ENCODE results near the gene TBC1D10A. TPM values are rescaled to one million over a fixed set of nuclear protein-coding genes. Genes with fewer than 3 reads are reported as not detected.

TBC1D10A gene
- total and polyA plus RNA-seq, 2 experiments from 2014 or later: 3.3 to 8.8 TPM

DNA sequence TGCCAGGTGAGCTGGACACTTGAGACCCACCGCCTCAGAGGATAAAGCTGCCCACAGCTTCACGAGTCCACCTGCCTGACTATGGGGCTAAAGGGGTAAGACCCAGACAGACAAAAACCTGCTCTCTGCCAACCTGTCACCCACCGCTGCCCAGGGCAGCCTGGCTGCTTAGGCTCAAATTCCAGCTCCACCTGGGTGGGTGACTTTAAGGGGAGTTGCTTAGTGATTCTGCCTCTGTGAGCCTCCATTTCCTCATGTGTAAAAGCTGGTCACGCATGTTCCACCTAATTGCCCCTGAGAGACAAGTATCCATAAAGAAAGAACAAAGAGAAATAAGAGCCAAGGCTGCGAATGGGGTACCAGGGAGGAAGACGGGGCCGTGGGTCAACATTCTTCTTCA, 33.7 kb downstream of the TBC1D10A start:
- no peak overlapping the region for H3K27ac Mint-ChIP-seq
- Histone ChIP-seq H3K4me3 (no peak overlapping the region), H3K36me3 (ENCODE audit: insufficient read depth) (no peaks in the 10 kb centered on the region), H2AFZ (no peak overlapping the region), H3K9me2 (ENCODE audit: insufficient read depth) (no peaks in the 10 kb centered on the region), H3K27ac (ENCODE audit: low read depth) (no peak overlapping the region), H4K20me1 (replicated peaks; ENCODE audit: insufficient read depth) (no peaks in the 10 kb centered on the region), H3K79me2 (replicated peaks; ENCODE audit: insufficient read depth) (no peaks in the 10 kb centered on the region), H3K27me3 (ENCODE audit: insufficient read depth) (peaks cover 7% of the 10 kb centered on the region; the same call in 1 of the 2 replicates), H3K4me1 (ENCODE audit: insufficient read depth) (peaks cover 14% of the 10 kb centered on the region; the same call in 1 of the 2 replicates), H3K4me2 (no peak overlapping the region), H3F3A (replicated peaks; ENCODE audit: low read depth) (peaks cover 5% of the 10 kb centered on the region; the same call in 1 of the 2 replicates)
- TF ChIP-seq, protein P1, sequence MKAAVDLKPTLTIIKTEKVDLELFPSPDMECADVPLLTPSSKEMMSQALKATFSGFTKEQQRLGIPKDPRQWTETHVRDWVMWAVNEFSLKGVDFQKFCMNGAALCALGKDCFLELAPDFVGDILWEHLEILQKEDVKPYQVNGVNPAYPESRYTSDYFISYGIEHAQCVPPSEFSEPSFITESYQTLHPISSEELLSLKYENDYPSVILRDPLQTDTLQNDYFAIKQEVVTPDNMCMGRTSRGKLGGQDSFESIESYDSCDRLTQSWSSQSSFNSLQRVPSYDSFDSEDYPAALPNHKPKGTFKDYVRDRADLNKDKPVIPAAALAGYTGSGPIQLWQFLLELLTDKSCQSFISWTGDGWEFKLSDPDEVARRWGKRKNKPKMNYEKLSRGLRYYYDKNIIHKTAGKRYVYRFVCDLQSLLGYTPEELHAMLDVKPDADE (IDR thresholded peaks at IDR 0.05): no peak
- no peak for TF ChIP-seq ZNF114 (CRISPR knock-in tag; IDR thresholded peaks at IDR 0.05)
- no peak for TF ChIP-seq STAT1 (IDR thresholded peaks at IDR 0.05; ENCODE audit: unreplicated experiment)
- TF ChIP-seq POLR2AphosphoS5 (IDR thresholded peaks at IDR 0.05; ENCODE audit: low read depth): no peak
- TF ChIP-seq EZH2phosphoT487 (IDR thresholded peaks at IDR 0.05; ENCODE audit: unreplicated experiment): no peak
- TF ChIP-seq ZNF331 (CRISPR knock-in tag; IDR thresholded peaks at IDR 0.05; ENCODE audit: low read depth): no peak
- no peak for TF ChIP-seq EZH2 (IDR thresholded peaks at IDR 0.05; ENCODE audit: low read depth, unreplicated experiment)
- TF ChIP-seq, protein P2, sequence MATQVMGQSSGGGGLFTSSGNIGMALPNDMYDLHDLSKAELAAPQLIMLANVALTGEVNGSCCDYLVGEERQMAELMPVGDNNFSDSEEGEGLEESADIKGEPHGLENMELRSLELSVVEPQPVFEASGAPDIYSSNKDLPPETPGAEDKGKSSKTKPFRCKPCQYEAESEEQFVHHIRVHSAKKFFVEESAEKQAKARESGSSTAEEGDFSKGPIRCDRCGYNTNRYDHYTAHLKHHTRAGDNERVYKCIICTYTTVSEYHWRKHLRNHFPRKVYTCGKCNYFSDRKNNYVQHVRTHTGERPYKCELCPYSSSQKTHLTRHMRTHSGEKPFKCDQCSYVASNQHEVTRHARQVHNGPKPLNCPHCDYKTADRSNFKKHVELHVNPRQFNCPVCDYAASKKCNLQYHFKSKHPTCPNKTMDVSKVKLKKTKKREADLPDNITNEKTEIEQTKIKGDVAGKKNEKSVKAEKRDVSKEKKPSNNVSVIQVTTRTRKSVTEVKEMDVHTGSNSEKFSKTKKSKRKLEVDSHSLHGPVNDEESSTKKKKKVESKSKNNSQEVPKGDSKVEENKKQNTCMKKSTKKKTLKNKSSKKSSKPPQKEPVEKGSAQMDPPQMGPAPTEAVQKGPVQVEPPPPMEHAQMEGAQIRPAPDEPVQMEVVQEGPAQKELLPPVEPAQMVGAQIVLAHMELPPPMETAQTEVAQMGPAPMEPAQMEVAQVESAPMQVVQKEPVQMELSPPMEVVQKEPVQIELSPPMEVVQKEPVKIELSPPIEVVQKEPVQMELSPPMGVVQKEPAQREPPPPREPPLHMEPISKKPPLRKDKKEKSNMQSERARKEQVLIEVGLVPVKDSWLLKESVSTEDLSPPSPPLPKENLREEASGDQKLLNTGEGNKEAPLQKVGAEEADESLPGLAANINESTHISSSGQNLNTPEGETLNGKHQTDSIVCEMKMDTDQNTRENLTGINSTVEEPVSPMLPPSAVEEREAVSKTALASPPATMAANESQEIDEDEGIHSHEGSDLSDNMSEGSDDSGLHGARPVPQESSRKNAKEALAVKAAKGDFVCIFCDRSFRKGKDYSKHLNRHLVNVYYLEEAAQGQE (IDR thresholded peaks at IDR 0.05; ENCODE audit: unreplicated experiment): no peak
- TF ChIP-seq, protein P3, sequence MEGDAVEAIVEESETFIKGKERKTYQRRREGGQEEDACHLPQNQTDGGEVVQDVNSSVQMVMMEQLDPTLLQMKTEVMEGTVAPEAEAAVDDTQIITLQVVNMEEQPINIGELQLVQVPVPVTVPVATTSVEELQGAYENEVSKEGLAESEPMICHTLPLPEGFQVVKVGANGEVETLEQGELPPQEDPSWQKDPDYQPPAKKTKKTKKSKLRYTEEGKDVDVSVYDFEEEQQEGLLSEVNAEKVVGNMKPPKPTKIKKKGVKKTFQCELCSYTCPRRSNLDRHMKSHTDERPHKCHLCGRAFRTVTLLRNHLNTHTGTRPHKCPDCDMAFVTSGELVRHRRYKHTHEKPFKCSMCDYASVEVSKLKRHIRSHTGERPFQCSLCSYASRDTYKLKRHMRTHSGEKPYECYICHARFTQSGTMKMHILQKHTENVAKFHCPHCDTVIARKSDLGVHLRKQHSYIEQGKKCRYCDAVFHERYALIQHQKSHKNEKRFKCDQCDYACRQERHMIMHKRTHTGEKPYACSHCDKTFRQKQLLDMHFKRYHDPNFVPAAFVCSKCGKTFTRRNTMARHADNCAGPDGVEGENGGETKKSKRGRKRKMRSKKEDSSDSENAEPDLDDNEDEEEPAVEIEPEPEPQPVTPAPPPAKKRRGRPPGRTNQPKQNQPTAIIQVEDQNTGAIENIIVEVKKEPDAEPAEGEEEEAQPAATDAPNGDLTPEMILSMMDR (conservative IDR thresholded peaks at IDR 0.05; ENCODE audit: low read depth in 2 of 2): no peak
- no peak for TF ChIP-seq CREB1 (CRISPR knock-in tag; IDR thresholded peaks at IDR 0.05; ENCODE audit: low read depth)
- TF ChIP-seq NANOG (IDR thresholded peaks at IDR 0.05; ENCODE audit: borderline replicate concordance): no peak
- TF ChIP-seq, protein P4, sequence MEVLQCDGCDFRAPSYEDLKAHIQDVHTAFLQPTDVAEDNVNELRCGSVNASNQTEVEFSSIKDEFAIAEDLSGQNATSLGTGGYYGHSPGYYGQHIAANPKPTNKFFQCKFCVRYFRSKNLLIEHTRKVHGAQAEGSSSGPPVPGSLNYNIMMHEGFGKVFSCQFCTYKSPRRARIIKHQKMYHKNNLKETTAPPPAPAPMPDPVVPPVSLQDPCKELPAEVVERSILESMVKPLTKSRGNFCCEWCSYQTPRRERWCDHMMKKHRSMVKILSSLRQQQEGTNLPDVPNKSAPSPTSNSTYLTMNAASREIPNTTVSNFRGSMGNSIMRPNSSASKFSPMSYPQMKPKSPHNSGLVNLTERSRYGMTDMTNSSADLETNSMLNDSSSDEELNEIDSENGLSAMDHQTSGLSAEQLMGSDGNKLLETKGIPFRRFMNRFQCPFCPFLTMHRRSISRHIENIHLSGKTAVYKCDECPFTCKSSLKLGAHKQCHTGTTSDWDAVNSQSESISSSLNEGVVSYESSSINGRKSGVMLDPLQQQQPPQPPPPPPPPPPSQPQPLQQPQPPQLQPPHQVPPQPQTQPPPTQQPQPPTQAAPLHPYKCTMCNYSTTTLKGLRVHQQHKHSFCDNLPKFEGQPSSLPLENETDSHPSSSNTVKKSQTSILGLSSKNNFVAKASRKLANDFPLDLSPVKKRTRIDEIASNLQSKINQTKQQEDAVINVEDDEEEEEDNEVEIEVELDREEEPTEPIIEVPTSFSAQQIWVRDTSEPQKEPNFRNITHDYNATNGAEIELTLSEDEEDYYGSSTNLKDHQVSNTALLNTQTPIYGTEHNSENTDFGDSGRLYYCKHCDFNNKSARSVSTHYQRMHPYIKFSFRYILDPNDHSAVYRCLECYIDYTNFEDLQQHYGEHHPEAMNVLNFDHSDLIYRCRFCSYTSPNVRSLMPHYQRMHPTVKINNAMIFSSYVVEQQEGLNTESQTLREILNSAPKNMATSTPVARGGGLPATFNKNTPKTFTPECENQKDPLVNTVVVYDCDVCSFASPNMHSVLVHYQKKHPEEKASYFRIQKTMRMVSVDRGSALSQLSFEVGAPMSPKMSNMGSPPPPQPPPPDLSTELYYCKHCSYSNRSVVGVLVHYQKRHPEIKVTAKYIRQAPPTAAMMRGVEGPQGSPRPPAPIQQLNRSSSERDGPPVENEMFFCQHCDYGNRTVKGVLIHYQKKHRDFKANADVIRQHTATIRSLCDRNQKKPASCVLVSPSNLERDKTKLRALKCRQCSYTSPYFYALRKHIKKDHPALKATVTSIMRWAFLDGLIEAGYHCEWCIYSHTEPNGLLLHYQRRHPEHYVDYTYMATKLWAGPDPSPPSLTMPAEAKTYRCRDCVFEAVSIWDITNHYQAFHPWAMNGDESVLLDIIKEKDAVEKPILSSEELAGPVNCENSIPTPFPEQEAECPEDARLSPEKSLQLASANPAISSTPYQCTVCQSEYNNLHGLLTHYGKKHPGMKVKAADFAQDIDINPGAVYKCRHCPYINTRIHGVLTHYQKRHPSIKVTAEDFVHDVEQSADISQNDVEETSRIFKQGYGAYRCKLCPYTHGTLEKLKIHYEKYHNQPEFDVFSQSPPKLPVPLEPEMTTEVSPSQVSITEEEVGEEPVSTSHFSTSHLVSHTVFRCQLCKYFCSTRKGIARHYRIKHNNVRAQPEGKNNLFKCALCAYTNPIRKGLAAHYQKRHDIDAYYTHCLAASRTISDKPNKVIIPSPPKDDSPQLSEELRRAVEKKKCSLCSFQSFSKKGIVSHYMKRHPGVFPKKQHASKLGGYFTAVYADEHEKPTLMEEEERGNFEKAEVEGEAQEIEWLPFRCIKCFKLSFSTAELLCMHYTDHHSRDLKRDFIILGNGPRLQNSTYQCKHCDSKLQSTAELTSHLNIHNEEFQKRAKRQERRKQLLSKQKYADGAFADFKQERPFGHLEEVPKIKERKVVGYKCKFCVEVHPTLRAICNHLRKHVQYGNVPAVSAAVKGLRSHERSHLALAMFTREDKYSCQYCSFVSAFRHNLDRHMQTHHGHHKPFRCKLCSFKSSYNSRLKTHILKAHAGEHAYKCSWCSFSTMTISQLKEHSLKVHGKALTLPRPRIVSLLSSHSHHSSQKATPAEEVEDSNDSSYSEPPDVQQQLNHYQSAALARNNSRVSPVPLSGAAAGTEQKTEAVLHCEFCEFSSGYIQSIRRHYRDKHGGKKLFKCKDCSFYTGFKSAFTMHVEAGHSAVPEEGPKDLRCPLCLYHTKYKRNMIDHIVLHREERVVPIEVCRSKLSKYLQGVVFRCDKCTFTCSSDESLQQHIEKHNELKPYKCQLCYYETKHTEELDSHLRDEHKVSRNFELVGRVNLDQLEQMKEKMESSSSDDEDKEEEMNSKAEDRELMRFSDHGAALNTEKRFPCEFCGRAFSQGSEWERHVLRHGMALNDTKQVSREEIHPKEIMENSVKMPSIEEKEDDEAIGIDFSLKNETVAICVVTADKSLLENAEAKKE (CRISPR knock-in tag; IDR thresholded peaks at IDR 0.05): no peak
- no peak for TF ChIP-seq JUNB (IDR thresholded peaks at IDR 0.05; ENCODE audit: unreplicated experiment)
- H3K4me1 Mint-ChIP-seq: peaks cover 15% of the 10 kb centered on the region; the same call in 2 of the 3 replicates
- H3K4me3 Mint-ChIP-seq: no peak overlapping the region
- H3K27me3 Mint-ChIP-seq (ENCODE audit: insufficient read depth, low read depth, poor library complexity): peaks cover 19% of the 10 kb centered on the region
- ATAC-seq (no peak), DNase-seq (ENCODE audit: low spot score) (no peak)
- H3K36me3 Mint-ChIP-seq (ENCODE audit: low read depth): no peaks in the 10 kb centered on the region
- no peaks in the 10 kb centered on the region for H3K9me3 Mint-ChIP-seq
